Adrenal gland (tissue), 12 donors: ENCODE measurements around the gene GNLY. TPM values are rescaled to one million over a fixed set of nuclear protein-coding genes. Genes with fewer than 3 reads are reported as not detected.

Source experiments
- DNase-seq, 7 donors: peaks; one replicate each; pipeline ENCODE4 v3.0.0-alpha.2; 2019 to 2020
- H3K27ac ChIP-seq, 5 donors: fragments of 200-600 bp; sonication (generic) in 4 of 5; 1 replicate in 3 of 5; 2 replicates in 2 of 5; pipeline versions ENCODE4 v1.5.1 to v1.8.0; 2016 to 2020; ENCODE audit warnings: mild to moderate bottlenecking in 1 of 5
- H3K27me3 ChIP-seq: fragments of 200-600 bp; 2 replicates; pipeline ENCODE4 v1.8.0; 2021
- H3K36me3 ChIP-seq, 2 donors: fragments of 200-600 bp; replicated peaks in 1 of 2; 1 replicate in 1 of 2; 2 replicates in 1 of 2; pipeline versions ENCODE4 v1.5.1 to v1.8.0; 2018 to 2022
- H3K4me1 ChIP-seq, 2 donors: fragments of 200-600 bp; replicated peaks in 1 of 2; 1 replicate in 1 of 2; 2 replicates in 1 of 2; pipeline versions ENCODE4 v1.5.1 to v1.8.0; 2018 to 2021
- H3K4me3 ChIP-seq, 4 donors: fragments of 200-600 bp; sonication (generic) in 3 of 4; one replicate each; pipeline ENCODE4 v1.5.1; 2016 to 2018
- H3K9me3 ChIP-seq, 3 donors: fragments of 200-600 bp; sonication (generic) in 1 of 3; replicated peaks in 1 of 3; 1 replicate in 2 of 3; 2 replicates in 1 of 3; pipeline versions ENCODE4 v1.5.1 to v1.8.0; 2016 to 2021
- CTCF ChIP-seq, 6 experiments: fragments of 450-650 bp in 4 of 6; fragments of 200-600 bp in 2 of 6; sonication (generic) in 1 of 6; IDR thresholded peaks; 1 replicate in 5 of 6; 2 replicates in 1 of 6; pipeline versions ENCODE4 v1.5.1 to v1.8.0; 2016 to 2021; ENCODE audit warnings: antibody characterized with exemption in 6 of 6, mild to moderate bottlenecking in 2 of 6, moderate library complexity in 1 of 6
- POLR2A ChIP-seq, 2 donors: fragments of 450-650 bp; IDR thresholded peaks; one replicate each; pipeline ENCODE4 v1.6.1; 2017; ENCODE audit warnings: antibody characterized with exemption in 2 of 2, mild to moderate bottlenecking in 2 of 2, moderate library complexity in 1 of 2
- WGBS, 4 donors: extraction: QIAGEN DNeasy Blood & Tissue Kit in 2 of 4; methylation state at CpG; one replicate each; pipeline versions ENCODE4 v1.1.5 to v1.1.7; 2013 to 2017; 5-methylcytosine and 5-hydroxymethylcytosine counted together
- intact Hi-C, 2 donors: fragments of 100-400 bp; cut with DNase I; formaldehyde crosslinking; loops; one replicate each; pipeline versions ENCODE4 v1.14.1 to v1.15.0; 2022 to 2023
- polyA plus RNA-seq, 3 donors: library from polyadenylated mRNA; stranded (reverse); fragments of 200-250 nt in 2 of 3; fragments of 350-450 nt in 1 of 3; fragmentation: Illumina TruSeq in 1 of 3; extraction: RNeasy Lipid Tissue Mini Kit (QIAGEN cat#74804) in 1 of 3; gene quantifications; one replicate each; pipeline ENCODE4 v1.2.3, GENCODE V29; 2013 to 2014
- total RNA-seq, 9 donors: library from RNA; depleted of rRNA in 4 of 9; stranded (reverse); fragments of >200 nt in 4 of 9; fragments of 120-200 nt in 1 of 9; fragmentation: NEBNext Ultra II Directional in 1 of 9; extraction: Animal tissue kit (Norgen Biotek cat#: 25700) in 1 of 9; gene quantifications; one replicate each; pipeline versions ENCODE4 v1.1.0 to v1.2.4, GENCODE V29; 2013 to 2023
- donor health status: healthy with polysubstance abuse.
- donor health status: Bipolar disorder and iron deficiency.
- donor health status: DM: yes; HTN: yes; CAD: no.
- donor health status: DM: no; HTN: no; CAD: no.
- donor health status: DM: no; HTN: no; CAD: no.
- donor health status: DM: yes; HTN: yes; CAD: no.

The GNLY gene
- total and polyA plus RNA-seq, 12 donors, result 0.28 to 6.7 (median 1.3) TPM; not detected in 1

DNA sequence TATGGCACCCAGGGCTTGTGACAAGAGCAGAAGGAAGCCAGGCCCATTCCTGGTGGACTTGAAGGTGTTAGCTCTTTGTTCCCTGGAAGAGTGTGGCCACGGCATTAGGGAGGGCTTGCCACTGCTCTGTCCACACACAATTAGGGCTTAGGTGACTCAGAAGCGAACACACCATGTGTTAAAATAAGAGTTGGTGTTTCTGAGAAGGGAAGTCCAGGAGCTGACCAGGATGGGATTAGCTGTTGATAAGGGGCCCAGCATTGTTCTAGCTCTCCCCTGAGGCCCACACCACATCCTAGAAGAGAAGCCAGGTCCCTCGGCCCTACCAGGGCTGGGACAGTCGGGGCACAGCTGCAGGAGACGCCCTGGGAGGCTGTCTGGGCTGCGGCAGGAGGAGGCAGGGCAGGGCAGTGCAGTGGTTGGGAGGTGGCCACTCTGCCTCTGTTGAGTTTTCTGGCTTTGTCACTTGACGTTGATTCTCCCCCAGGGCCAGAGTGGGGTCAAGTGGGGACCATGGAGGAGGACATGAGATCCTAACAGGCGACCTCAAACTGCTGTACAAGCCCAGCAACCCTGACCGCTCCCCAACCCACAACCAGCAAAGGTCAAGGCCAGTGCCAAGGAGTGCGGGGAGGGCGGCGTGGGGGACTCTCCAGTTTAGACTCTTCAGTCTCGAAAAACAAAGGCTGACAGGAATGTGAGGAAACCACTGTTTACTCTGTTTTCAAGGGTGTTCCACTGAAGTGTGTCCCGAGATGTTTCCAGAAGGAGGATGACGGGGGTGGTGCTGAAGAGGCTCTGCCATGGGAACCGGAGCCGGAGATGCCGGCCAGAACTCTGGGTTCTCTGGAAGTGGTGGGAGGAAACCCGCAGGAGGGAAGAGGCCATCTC, 16.8 kb downstream of the GNLY start:
- Histone ChIP-seq H3K4me3 (no peak overlapping the region), H3K27ac (peak overlapping the region in 4 of 5 donors; percentile 16 to 90 (median 56)), H3K36me3 (no peaks in the 10 kb centered on the region), H3K27me3 (no peaks in the 10 kb centered on the region), H3K4me1 (peaks cover 15 to 58% of the 10 kb centered on the region in 2 donors), H3K9me3 (no peaks in the 10 kb centered on the region)
- WGBS, 4 donors, result 39 to 55% (median 48%) methylated on average over 9 to 19 of the region's 19 CpGs
- intact Hi-C loops, result loop anchor here (5.0 kb wide), 2 partner anchors 34 to 69 kb away; no protein-coding TSS in a partner anchor
- DNase-seq, result peak in 5 of 7 donors; percentile 49 to 66 (median 60)
- no peak for TF ChIP-seq POLR2A (IDR thresholded peaks at IDR 0.05)

GRCh38 chr2:85711578-85712060, 17.5 kb downstream of the GNLY start:
- intact Hi-C loops, result loop anchor here (5.0 kb wide), 2 partner anchors 34 to 69 kb away; no protein-coding TSS in a partner anchor
- WGBS, 4 donors, result 75 to 87% (median 80%) methylated on average over 8 of the region's 8 CpGs
- no peaks in the 10 kb centered on the region for H3K36me3 ChIP-seq
- H3K9me3 ChIP-seq, result no peaks in the 10 kb centered on the region
- no peaks in the 10 kb centered on the region for H3K27me3 ChIP-seq
- H3K4me3 ChIP-seq, result no peak overlapping the region
- H3K27ac ChIP-seq, result peak overlapping the region in 3 of 5 donors; percentile 50 to 90 (median 61)
- H3K4me1 ChIP-seq, result peaks cover 15 to 53% of the 10 kb centered on the region in 2 donors
- TF ChIP-seq CTCF (IDR thresholded peaks at IDR 0.05), result no peak
- DNase-seq, result peak in 1 of 7 donors; percentile 23

DNA sequence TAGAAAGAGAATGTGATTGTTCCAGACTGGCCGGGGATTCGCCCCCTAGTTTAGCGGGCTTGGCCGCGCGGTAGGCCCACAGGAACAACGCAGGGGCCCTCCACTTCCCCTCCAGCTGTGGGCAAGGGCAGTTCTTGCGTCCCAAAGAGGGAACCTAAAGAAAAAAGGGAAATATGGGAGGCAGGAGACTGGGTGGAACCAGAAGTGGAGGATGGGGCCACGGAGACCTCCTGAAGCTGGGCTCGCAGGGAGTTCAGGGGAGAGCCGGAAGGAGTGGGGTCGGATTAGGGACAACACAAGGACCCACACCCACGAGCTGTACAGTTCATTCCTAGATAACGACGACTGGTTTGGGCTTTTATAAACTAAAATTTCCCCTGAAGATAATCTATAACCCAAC, 18.2 kb downstream of the GNLY start:
- no peaks in the 10 kb centered on the region for H3K9me3 ChIP-seq
- no peak for TF ChIP-seq POLR2A (IDR thresholded peaks at IDR 0.05)
- TF ChIP-seq CTCF (IDR thresholded peaks at IDR 0.05), result no peak
- no peaks in the 10 kb centered on the region for H3K27me3 ChIP-seq
- intact Hi-C loops, result loop anchor here (5.0 kb wide), 2 partner anchors 35 to 70 kb away; no protein-coding TSS in a partner anchor
- H3K27ac ChIP-seq, result peak overlapping the region in 2 of 5 donors; percentile 61 to 90
- no peaks in the 10 kb centered on the region for H3K36me3 ChIP-seq
- WGBS, 4 donors, result 71 to 79% (median 76%) methylated on average over 15 of the region's 15 CpGs
- H3K4me3 ChIP-seq, result no peak overlapping the region
- peak in 3 of 7 donors; percentile 44 to 55 (median 46) for DNase-seq
- H3K4me1 ChIP-seq, result peaks cover 15 to 46% of the 10 kb centered on the region in 2 donors

DNA sequence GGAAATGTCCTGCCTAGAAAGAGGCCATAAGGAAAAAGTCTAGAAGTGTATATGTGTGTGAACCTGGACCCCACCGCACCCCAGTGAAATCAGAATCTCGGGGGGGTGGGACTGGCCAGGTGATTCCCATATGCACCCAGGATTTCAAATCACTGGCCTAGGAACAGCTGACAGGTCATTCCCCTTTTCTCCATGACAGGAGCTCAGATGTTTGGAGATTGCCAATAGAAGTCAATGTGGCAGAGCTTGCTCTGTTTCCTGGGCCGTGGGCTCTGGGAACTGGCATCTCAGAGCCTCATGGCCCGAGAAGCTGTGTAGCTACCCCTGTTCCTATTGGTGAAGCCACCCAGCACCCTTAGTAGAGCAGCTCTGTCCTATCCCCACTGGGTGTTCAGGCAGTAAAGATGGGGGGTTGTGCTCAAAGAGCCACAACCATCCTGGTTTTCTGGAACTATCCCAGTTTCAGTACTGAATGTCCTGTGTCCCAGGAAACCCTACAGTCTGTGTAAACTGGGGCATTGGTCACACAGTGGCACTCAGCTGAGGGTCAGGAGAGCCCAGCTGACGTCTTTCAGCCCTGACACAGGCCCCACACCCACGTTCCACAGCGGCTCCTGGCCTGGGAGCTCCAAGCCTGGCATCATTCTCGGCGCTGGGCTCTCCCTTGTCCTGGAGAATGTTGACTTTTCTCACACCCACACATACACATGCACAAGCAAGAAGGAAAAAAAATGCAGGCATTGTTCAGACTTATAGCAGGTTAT, 18.9 kb downstream of the GNLY start:
- 66 to 84% (median 74%) methylated on average over 7 to 9 of the region's 9 CpGs for WGBS, 4 donors
- peak in 5 of 7 donors; percentile 31 to 66 (median 42) for DNase-seq
- Histone ChIP-seq H3K36me3 (no peaks in the 10 kb centered on the region), H3K9me3 (no peaks in the 10 kb centered on the region), H3K27me3 (no peaks in the 10 kb centered on the region), H3K4me3 (no peak overlapping the region), H3K4me1 (peaks cover 15 to 42% of the 10 kb centered on the region in 2 donors), H3K27ac (peak overlapping the region in 2 of 5 donors; percentile 61 to 90)
- intact Hi-C loops, result loop anchor here (5.0 kb wide), 2 partner anchors 36 to 71 kb away; no protein-coding TSS in a partner anchor
- TF ChIP-seq CTCF (IDR thresholded peaks at IDR 0.05) (no peak), POLR2A (IDR thresholded peaks at IDR 0.05) (no peak)
